BLaER1 (cell line): ENCODE measurements around the gene PRKAA2.

Source experiments
- H3K27ac ChIP-seq: shearing (Covaris generic); formaldehyde crosslinking; 2 replicates; pipeline ENCODE4 v1.8.1; 2022
- H3K27me3 ChIP-seq: shearing (Covaris generic); formaldehyde crosslinking; 2 replicates; pipeline ENCODE4 v1.8.1; 2022
- H3K36me3 ChIP-seq: shearing (Covaris generic); formaldehyde crosslinking; 2 replicates; pipeline ENCODE4 v1.8.1; 2022
- H3K4me1 ChIP-seq: shearing (Covaris generic); formaldehyde crosslinking; 2 replicates; pipeline ENCODE4 v1.8.1; 2022
- H3K4me2 ChIP-seq: shearing (Covaris generic); formaldehyde crosslinking; 2 replicates; pipeline ENCODE4 v1.8.1; 2022
- H3K4me3 ChIP-seq: shearing (Covaris generic); formaldehyde crosslinking; 2 replicates; pipeline ENCODE4 v1.8.1; 2022
- H3K9ac ChIP-seq: shearing (Covaris generic); formaldehyde crosslinking; 2 replicates; pipeline ENCODE4 v1.8.1; 2022
- H3K9me3 ChIP-seq: shearing (Covaris generic); formaldehyde crosslinking; 2 replicates; pipeline ENCODE4 v1.8.1; 2022
- H4K20me1 ChIP-seq: shearing (Covaris generic); formaldehyde crosslinking; 2 replicates; pipeline ENCODE4 v1.8.1; 2022
- Cebpa-rat ChIP-seq: shearing (Covaris generic); IDR thresholded peaks from 2 replicates; pipeline ENCODE4 v1.8.1; 2022

The PRKAA2 gene

DNA sequence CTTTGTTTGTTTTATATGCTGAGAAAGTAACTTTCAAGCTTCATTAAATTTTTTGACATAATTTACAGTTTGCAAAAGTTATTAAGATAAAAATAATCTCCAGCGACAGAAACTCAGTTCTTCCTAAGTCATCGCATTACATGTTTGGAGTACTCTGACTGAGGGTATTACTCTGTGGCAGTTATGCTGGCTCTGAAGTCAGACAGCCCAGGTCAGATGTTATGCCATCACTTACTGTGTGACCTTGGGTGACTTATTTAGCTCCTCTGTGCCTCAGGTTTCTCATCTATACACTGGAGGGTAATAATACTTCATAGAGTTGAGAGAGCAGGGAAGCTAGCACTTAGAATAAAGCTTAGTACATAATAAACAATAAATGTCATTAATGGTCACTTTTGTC lies 26.4 kb downstream of the PRKAA2 start:
- H3K9ac ChIP-seq = no peak overlapping the region
- no peaks in the 10 kb centered on the region for H3K4me1 ChIP-seq
- no peaks in the 10 kb centered on the region for H3K9me3 ChIP-seq
- no peaks in the 10 kb centered on the region for H3K27me3 ChIP-seq
- H3K4me3 ChIP-seq = no peak overlapping the region
- no peak overlapping the region for H3K4me2 ChIP-seq
- H3K27ac ChIP-seq = no peak overlapping the region
- H3K36me3 ChIP-seq = no peaks in the 10 kb centered on the region
- H4K20me1 ChIP-seq = no peaks in the 10 kb centered on the region
- no peak for TF ChIP-seq Cebpa-rat

GRCh38 chr1:56672579-56672978 lies 27.5 kb downstream of the PRKAA2 start:
- H3K27ac ChIP-seq = no peak overlapping the region
- no peaks in the 10 kb centered on the region for H3K36me3 ChIP-seq
- no peak overlapping the region for H3K4me2 ChIP-seq
- H3K27me3 ChIP-seq = no peaks in the 10 kb centered on the region
- H4K20me1 ChIP-seq = no peaks in the 10 kb centered on the region
- no peak for TF ChIP-seq Cebpa-rat
- no peak overlapping the region for H3K4me3 ChIP-seq
- no peak overlapping the region for H3K9ac ChIP-seq
- no peaks in the 10 kb centered on the region for H3K9me3 ChIP-seq
- H3K4me1 ChIP-seq = no peaks in the 10 kb centered on the region

DNA sequence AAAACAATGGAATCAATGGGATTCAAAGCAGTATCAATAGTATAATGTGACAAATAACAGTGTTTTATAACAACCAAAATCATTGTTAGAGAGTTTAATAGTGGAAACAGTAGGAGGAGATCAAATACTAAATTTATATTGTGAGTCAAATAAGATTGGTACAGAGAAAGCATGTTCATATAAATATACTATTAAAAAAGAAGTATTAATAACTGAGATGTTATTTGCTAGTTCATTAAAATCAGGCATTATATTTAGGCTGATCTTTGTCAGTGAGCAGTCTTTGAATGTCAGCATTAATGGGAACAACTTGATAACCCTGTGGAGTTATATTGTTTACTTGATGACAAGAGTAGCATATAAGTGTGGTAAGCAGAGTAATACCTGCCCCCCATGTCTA lies 30.6 kb downstream of the PRKAA2 start:
- no peaks in the 10 kb centered on the region for H3K36me3 ChIP-seq
- no peaks in the 10 kb centered on the region for H3K9me3 ChIP-seq
- H4K20me1 ChIP-seq = no peaks in the 10 kb centered on the region
- H3K4me1 ChIP-seq = no peaks in the 10 kb centered on the region
- H3K4me2 ChIP-seq = no peak overlapping the region
- no peak overlapping the region for H3K9ac ChIP-seq
- no peaks in the 10 kb centered on the region for H3K27me3 ChIP-seq
- TF ChIP-seq Cebpa-rat = no peak
- no peak overlapping the region for H3K4me3 ChIP-seq
- H3K27ac ChIP-seq = no peak overlapping the region

GRCh38 chr1:56676571-56677035 lies 31.5 kb downstream of the PRKAA2 start:
- Histone ChIP-seq H3K4me1 (no peaks in the 10 kb centered on the region), H4K20me1 (no peaks in the 10 kb centered on the region), H3K9me3 (no peaks in the 10 kb centered on the region), H3K4me3 (no peak overlapping the region), H3K4me2 (no peak overlapping the region), H3K9ac (no peak overlapping the region), H3K27me3 (no peaks in the 10 kb centered on the region), H3K27ac (no peak overlapping the region), H3K36me3 (no peaks in the 10 kb centered on the region)
- TF ChIP-seq Cebpa-rat = no peak

GRCh38 chr1:56683569-56683968 lies 38.5 kb downstream of the PRKAA2 start:
- H3K9ac ChIP-seq = no peak overlapping the region
- H3K36me3 ChIP-seq = no peaks in the 10 kb centered on the region
- no peak overlapping the region for H3K27ac ChIP-seq
- no peaks in the 10 kb centered on the region for H3K4me1 ChIP-seq
- no peaks in the 10 kb centered on the region for H3K9me3 ChIP-seq
- H4K20me1 ChIP-seq = no peaks in the 10 kb centered on the region
- H3K4me3 ChIP-seq = no peak overlapping the region
- TF ChIP-seq Cebpa-rat = no peak
- no peaks in the 10 kb centered on the region for H3K27me3 ChIP-seq
- no peak overlapping the region for H3K4me2 ChIP-seq

- H3K4me3 ChIP-seq = no peak overlapping the region
- no peaks in the 10 kb centered on the region for H4K20me1 ChIP-seq
- no peaks in the 10 kb centered on the region for H3K36me3 ChIP-seq
- TF ChIP-seq Cebpa-rat = no peak
- H3K4me2 ChIP-seq = no peak overlapping the region
- no peak overlapping the region for H3K27ac ChIP-seq
- H3K9ac ChIP-seq = no peak overlapping the region
- H3K4me1 ChIP-seq = no peaks in the 10 kb centered on the region
- no peaks in the 10 kb centered on the region for H3K9me3 ChIP-seq
- no peaks in the 10 kb centered on the region for H3K27me3 ChIP-seq
Observed at GRCh38 chr1:56686169-56686568, 41.1 kb downstream of the PRKAA2 start.

GRCh38 chr1:56688522-56689026 lies 43.5 kb downstream of the PRKAA2 start:
- Histone ChIP-seq H3K27me3 (no peaks in the 10 kb centered on the region), H3K4me3 (no peak overlapping the region), H4K20me1 (no peaks in the 10 kb centered on the region), H3K4me2 (no peak overlapping the region), H3K9me3 (no peaks in the 10 kb centered on the region), H3K9ac (no peak overlapping the region), H3K4me1 (no peaks in the 10 kb centered on the region), H3K27ac (no peak overlapping the region), H3K36me3 (no peaks in the 10 kb centered on the region)
- TF ChIP-seq Cebpa-rat = no peak

GRCh38 chr1:56696663-56697062 lies 51.5 kb downstream of the PRKAA2 start:
- Histone ChIP-seq H3K27me3 (no peaks in the 10 kb centered on the region), H3K36me3 (0 out of 2 replicates have a peak, but pooled peaks cover 6% of the 10 kb centered on the region), H4K20me1 (no peaks in the 10 kb centered on the region), H3K27ac (no peak overlapping the region), H3K9me3 (peaks cover 10% of the 10 kb centered on the region), H3K4me3 (no peak overlapping the region), H3K4me2 (no peak overlapping the region), H3K4me1 (no peaks in the 10 kb centered on the region), H3K9ac (no peak overlapping the region)
- TF ChIP-seq Cebpa-rat = no peak

GRCh38 chr1:56703747-56704146 lies 58.6 kb downstream of the PRKAA2 start:
- Histone ChIP-seq H4K20me1 (no peaks in the 10 kb centered on the region), H3K4me2 (no peak overlapping the region), H3K9me3 (peaks cover 14% of the 10 kb centered on the region), H3K36me3 (peaks cover 9% of the 10 kb centered on the region; the same call in 1 of the 2 replicates), H3K27me3 (no peaks in the 10 kb centered on the region), H3K4me1 (no peaks in the 10 kb centered on the region), H3K27ac (no peak overlapping the region), H3K4me3 (no peak overlapping the region), H3K9ac (no peak overlapping the region)
- no peak for TF ChIP-seq Cebpa-rat

DNA sequence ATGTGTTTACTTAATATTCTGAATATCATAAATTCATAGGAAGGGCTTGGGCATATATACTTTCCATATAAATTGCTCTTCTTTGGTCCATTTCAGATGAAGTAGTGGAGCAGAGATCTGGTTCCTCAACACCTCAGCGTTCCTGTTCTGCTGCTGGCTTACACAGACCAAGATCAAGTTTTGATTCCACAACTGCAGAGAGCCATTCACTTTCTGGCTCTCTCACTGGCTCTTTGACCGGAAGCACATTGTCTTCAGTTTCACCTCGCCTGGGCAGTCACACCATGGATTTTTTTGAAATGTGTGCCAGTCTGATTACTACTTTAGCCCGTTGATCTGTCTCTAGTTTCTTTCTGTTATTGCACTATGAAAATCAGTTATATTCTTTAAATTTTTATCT lies 62.3 kb downstream of the PRKAA2 start:
- Histone ChIP-seq H3K36me3 (peaks cover 4% of the 10 kb centered on the region; the same call in 1 of the 2 replicates), H3K9me3 (peaks cover 4% of the 10 kb centered on the region; the same call in 1 of the 2 replicates), H3K27me3 (no peaks in the 10 kb centered on the region), H3K4me3 (no peak overlapping the region), H3K4me2 (no peak overlapping the region), H4K20me1 (no peaks in the 10 kb centered on the region), H3K4me1 (no peaks in the 10 kb centered on the region), H3K27ac (no peak overlapping the region), H3K9ac (no peak overlapping the region)
- TF ChIP-seq Cebpa-rat = no peak
